DMS 273 (cell line): ENCODE results near the gene GPC1.

Experiments
- DNase-seq: peaks from one replicate; lab custom pipeline; 2025; ENCODE audit not compliant: unreplicated experiment; lab: John Stamatoyannopoulos, UW

GPC1 gene

DNA sequence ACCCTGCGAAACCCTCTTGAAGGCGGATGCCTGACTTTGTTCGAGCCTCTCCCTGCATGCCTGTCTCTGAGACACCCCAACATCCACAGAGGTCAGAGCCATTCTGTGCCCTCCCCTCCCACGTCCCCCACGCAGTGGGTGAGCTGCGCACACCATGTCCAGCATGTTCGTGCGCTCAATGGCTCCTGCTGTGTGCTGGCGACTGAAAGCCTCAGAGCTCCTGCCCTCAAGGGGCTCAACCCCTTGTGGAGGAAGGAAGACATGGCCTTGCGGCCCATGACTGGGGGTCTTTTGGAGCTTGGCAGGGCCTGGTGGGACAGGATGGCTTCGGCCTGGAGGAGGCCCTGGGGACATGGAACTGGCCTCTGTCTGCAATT is 76.6 kb downstream of the GPC1 start:
- DNase-seq, result no peak

DNA sequence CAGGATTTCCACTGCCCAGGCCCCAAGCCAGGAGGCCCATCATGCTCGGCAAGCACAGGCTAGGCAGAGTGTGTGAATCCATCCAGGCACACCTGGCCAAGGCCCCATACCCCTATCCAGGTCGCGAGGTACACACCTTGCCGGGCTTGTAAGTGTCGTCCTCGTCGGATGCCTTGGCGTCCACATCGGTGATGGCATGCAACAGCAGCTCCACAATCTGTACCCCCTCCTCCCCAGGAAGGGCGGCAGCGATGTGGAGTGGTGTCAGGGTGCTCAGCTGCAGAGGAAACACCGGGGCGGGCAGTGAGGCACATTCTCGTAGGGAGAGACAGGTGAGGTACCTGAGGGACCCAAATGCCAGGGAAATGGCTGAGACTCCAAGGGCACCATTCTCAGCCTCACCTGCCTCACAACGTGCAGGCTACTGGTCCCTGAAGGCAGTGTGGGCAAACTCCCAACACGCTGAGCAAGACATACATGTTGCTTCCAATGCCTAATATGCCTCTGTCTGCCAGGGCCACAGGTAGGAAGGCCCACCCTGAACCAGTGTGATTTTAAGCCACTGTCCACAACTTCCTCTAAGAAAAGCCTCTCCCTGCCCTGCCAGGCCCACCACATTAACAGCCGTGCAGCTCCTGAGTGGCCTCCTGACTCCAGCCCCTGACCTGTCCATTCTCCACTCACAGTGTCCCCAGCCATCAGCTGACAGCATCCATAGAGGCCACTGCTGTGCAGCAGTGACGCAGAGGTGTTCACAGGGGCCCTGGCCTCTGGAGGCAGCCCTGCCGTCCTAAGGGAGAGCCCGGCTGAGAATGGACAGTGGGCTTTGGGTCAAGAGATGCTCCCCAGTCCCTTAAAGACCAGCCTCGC is 77.4 kb downstream of the GPC1 start:
- DNase-seq, result no peak

DNA sequence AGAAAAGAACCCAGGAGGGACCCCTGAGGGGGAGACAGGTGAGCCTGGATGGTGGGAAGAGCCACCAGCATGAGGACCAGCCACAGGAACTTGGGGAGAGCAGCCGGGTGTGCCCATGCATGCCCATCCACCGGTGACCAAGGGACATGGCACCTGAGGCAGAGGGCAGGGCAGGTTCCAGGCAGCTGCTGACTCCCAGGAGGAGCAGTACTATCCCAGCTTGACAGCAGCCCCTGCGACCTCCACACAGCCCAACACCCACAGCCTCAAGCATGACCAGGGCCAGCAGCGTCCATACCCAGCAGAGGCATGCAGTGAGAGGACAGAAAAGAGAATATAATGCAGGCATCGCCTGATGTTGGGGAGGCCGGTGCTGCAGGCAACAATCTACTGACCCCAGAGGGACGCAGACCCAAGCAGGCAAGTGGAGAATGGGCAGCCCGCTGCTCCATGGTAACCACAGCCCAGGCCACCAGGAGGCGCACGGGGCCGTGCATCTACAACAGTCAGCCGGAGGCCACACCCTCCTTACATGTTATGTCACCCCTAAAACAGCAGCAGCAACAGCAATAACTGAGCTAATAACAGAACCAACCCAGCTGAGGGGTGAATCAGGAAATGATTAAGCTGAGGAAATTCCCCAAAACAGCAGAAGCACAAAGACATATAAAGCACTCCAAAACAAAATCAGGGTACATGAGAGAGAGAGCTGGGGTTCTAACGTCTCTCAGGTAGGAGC is 78.3 kb downstream of the GPC1 start:
- peak; percentile 74 for DNase-seq

DNA sequence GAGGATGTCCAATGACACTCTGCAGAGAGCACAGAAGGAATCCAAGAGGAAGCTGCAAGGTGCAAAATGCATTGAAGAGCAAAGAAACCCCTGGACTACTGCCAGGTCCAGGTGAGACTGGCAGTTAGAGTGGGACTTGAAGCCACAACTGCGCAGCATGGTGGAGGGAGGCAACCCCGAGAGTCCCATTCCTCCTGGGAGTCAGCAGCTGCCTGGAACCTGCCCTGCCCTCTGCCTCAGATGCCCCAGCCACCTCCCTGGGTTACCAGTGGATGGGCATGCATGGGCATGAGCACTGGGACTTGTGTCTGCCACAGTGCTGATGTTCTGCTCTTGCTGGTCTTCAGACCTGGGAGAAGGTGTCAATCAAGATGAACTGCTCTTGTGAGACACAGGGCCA is 79.2 kb downstream of the GPC1 start:
- DNase-seq, result no peak

DNA sequence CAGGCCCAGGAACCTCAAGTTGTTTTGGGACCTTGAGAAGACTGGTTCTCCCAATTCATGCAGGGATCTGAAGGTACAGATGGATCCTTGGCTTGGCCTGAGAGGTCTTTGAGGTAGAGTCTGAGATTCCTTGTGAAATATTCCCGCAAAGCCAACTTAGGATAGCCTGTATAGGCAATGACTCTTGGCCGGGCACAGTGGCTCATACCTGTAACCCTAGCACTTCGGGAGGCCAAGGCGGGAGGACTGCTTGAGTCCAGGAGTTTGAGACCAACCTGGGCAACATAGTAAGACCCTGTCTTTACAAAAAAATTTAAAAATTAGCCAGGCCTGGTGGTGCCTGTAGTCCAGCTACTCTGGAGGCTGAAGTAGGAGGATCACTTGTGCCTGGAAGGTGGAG is 81.9 kb downstream of the GPC1 start:
- no peak for DNase-seq
